Gastroesophageal sphincter (tissue), 3 donors: ENCODE results near the gene GABRB3.

ENCODE experiments used
- POLR2AphosphoS5 ChIP-seq: sonication (generic); formaldehyde crosslinking; IDR thresholded peaks from one replicate; pipeline ENCODE4 v1.6.1; 2017; ENCODE audit warnings: antibody characterized with exemption
- TF ChIP-seq, protein P1 (sequence below), 4 experiments: fragments of 200-600 bp in 2 of 4; fragments of 450-650 bp in 2 of 4; sonication (generic) in 1 of 4; IDR thresholded peaks; one replicate each; pipeline ENCODE4 v1.5.1; 2017 to 2019; ENCODE audit warnings: antibody characterized with exemption in 4 of 4, mild to moderate bottlenecking in 2 of 4, moderate library complexity in 2 of 4

DNA sequence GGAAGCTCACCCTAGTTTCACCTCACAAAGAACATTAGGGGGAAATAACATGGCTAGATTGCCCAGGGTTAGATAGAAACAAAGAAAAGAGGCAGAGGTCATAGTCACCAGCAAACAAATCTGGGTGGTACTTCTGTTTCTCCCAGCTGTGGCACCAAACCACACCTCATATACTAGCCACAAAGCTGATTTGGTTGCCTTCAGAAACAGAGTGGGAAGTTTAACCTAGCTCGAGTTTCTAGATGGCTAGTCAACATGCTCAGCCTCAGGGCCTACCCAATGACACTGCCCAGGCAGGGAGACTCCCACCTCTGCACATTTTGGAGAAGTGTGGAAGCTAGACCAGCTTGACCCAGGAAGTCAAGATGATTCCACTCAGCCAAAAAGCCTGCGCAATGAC lies 174.2 kb downstream of the GABRB3 start:
- TF ChIP-seq, protein P1, sequence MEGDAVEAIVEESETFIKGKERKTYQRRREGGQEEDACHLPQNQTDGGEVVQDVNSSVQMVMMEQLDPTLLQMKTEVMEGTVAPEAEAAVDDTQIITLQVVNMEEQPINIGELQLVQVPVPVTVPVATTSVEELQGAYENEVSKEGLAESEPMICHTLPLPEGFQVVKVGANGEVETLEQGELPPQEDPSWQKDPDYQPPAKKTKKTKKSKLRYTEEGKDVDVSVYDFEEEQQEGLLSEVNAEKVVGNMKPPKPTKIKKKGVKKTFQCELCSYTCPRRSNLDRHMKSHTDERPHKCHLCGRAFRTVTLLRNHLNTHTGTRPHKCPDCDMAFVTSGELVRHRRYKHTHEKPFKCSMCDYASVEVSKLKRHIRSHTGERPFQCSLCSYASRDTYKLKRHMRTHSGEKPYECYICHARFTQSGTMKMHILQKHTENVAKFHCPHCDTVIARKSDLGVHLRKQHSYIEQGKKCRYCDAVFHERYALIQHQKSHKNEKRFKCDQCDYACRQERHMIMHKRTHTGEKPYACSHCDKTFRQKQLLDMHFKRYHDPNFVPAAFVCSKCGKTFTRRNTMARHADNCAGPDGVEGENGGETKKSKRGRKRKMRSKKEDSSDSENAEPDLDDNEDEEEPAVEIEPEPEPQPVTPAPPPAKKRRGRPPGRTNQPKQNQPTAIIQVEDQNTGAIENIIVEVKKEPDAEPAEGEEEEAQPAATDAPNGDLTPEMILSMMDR (IDR thresholded peaks at IDR 0.05): no peak
- TF ChIP-seq POLR2AphosphoS5: no peak
